Ascending aorta (tissue), 2 donors: ENCODE measurements around the gene BTN3A1. TPM values are rescaled to one million over a fixed set of nuclear protein-coding genes. Genes with fewer than 3 reads are reported as not detected.

Experiments used
- DNase-seq, 2 donors: peaks; one replicate each; pipeline ENCODE4 v3.0.0-alpha.2; 2019; ENCODE audit warnings: low spot score in 2 of 2
- H3K27ac ChIP-seq, 2 donors: fragments of 200-600 bp; sonication (generic); one replicate each; pipeline ENCODE4 v1.5.1; 2016 to 2017; ENCODE audit warnings: mild to moderate bottlenecking in 1 of 2
- H3K27me3 ChIP-seq: fragments of 200-600 bp; sonication (generic); one replicate; pipeline ENCODE4 v1.5.1; 2017
- H3K36me3 ChIP-seq, 2 donors: fragments of 200-600 bp; sonication (generic); one replicate each; pipeline ENCODE4 v1.5.1; 2016
- H3K4me1 ChIP-seq, 2 donors: fragments of 200-600 bp; sonication (generic); one replicate each; pipeline ENCODE4 v1.5.1; 2016 to 2017; ENCODE audit warnings: mild to moderate bottlenecking in 1 of 2
- H3K4me3 ChIP-seq, 2 donors: fragments of 200-600 bp; sonication (generic); one replicate each; pipeline ENCODE4 v1.5.1; 2016 to 2017; ENCODE audit warnings: mild to moderate bottlenecking in 1 of 2
- H3K9me3 ChIP-seq, 2 donors: fragments of 200-600 bp; sonication (generic); one replicate each; pipeline ENCODE4 v1.5.1; 2016
- intact Hi-C: fragments of 100-400 bp; cut with DNase I; formaldehyde crosslinking; loops from one replicate; pipeline ENCODE4 v1.15.1; 2023
- total RNA-seq: library from RNA; depleted of rRNA; stranded (reverse); fragments of >200 nt; gene quantifications from one replicate; pipeline ENCODE4 v1.1.0, GENCODE V29; 2016
- TF ChIP-seq, protein P1 (sequence below), 3 experiments: fragments of 200-600 bp in 2 of 3; fragments of 450-650 bp in 1 of 3; sonication (generic) in 2 of 3; IDR thresholded peaks; one replicate each; pipeline ENCODE4 v1.5.1; 2016 to 2019; ENCODE audit warnings: antibody characterized with exemption in 3 of 3, mild to moderate bottlenecking in 1 of 3, moderate library complexity in 1 of 3

BTN3A1 gene
- total RNA-seq, 1 donor from 2014 or later = 7.7 TPM

DNA sequence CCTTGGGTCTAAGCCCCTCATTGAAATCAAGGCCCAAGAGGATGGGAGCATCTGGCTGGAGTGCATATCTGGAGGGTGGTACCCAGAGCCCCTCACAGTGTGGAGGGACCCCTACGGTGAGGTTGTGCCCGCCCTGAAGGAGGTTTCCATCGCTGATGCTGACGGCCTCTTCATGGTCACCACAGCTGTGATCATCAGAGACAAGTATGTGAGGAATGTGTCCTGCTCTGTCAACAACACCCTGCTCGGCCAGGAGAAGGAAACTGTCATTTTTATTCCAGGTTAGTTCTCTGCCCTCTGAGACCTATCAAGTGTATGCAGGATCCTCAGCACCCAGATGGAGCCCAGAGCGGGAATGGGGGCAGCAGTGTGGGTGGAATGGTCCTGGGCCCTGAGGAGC, 14.1 kb upstream of the BTN3A1 start:
- H3K4me3 ChIP-seq = no peak overlapping the region
- H3K36me3 ChIP-seq = peaks cover 15 to 29% of the 10 kb centered on the region in 2 donors
- TF ChIP-seq, protein P1, sequence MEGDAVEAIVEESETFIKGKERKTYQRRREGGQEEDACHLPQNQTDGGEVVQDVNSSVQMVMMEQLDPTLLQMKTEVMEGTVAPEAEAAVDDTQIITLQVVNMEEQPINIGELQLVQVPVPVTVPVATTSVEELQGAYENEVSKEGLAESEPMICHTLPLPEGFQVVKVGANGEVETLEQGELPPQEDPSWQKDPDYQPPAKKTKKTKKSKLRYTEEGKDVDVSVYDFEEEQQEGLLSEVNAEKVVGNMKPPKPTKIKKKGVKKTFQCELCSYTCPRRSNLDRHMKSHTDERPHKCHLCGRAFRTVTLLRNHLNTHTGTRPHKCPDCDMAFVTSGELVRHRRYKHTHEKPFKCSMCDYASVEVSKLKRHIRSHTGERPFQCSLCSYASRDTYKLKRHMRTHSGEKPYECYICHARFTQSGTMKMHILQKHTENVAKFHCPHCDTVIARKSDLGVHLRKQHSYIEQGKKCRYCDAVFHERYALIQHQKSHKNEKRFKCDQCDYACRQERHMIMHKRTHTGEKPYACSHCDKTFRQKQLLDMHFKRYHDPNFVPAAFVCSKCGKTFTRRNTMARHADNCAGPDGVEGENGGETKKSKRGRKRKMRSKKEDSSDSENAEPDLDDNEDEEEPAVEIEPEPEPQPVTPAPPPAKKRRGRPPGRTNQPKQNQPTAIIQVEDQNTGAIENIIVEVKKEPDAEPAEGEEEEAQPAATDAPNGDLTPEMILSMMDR (IDR thresholded peaks at IDR 0.05) = no peak
- peaks cover 0 to 2% of the 10 kb centered on the region in 2 donors for H3K4me1 ChIP-seq
- intact Hi-C loops = no loop called here
- H3K9me3 ChIP-seq = no peaks in the 10 kb centered on the region
- no peaks in the 10 kb centered on the region for H3K27me3 ChIP-seq
- DNase-seq = no peak
- H3K27ac ChIP-seq = no peak overlapping the region

DNA sequence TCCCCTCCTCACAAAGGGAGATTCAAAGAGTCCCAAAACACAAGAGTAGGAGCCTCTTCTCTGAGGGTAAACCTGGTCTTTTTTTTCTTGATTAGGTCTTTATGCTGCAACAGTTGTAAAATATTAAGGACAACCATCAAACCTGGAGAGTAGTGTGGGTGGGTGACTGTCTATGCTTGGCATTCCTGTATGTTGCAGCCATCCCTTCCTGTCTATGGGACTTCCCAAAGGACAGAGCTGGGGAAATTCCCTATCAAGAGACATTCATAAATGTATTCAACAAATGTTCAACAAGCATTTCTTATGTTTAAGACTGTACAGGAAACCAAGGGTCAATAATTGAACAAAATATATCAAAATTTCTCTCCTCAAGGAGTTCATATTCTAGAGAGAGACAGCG, 13.6 kb upstream of the BTN3A1 start:
- DNase-seq = no peak
- Histone ChIP-seq H3K36me3 (peaks cover 15 to 29% of the 10 kb centered on the region in 2 donors), H3K4me1 (peaks cover 0 to 2% of the 10 kb centered on the region in 2 donors), H3K27me3 (no peaks in the 10 kb centered on the region), H3K4me3 (no peak overlapping the region), H3K27ac (no peak overlapping the region), H3K9me3 (no peaks in the 10 kb centered on the region)
- intact Hi-C loops = no loop called here
- TF ChIP-seq, protein P1 (IDR thresholded peaks at IDR 0.05) = no peak

DNA sequence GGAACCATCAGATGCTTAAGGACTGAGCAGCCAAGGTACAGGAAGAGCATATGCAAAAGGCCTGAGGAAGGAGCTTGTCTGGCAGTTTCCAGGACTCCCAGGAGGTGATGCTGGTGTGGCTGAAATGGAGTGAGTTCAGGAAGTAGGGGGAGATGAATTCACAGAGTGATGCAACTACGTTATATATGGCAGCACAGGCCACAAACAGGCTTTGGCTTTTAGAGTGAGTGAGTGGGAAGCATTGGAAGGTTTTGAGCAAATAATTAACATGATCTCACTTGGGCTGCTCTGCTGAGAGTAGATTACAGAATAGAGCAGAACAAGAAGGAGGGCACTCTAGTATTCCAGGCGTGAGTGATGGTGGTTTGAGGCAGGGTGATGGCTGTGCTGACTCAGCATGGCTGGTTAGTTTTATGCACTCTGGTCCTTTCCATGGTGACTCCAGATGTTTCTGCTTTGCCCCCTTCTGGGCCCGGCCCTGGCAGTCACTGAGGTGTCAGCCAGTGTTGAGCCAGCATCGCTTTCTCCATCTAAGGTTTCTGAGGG, 12.7 kb upstream of the BTN3A1 start:
- intact Hi-C loops = no loop called here
- DNase-seq = no peak
- Histone ChIP-seq H3K27ac (no peak overlapping the region), H3K36me3 (peaks cover 15 to 29% of the 10 kb centered on the region in 2 donors), H3K4me1 (peaks cover 0 to 5% of the 10 kb centered on the region in 2 donors), H3K9me3 (no peaks in the 10 kb centered on the region), H3K4me3 (no peak overlapping the region), H3K27me3 (no peaks in the 10 kb centered on the region)
- TF ChIP-seq, protein P1 (IDR thresholded peaks at IDR 0.05) = no peak

DNA sequence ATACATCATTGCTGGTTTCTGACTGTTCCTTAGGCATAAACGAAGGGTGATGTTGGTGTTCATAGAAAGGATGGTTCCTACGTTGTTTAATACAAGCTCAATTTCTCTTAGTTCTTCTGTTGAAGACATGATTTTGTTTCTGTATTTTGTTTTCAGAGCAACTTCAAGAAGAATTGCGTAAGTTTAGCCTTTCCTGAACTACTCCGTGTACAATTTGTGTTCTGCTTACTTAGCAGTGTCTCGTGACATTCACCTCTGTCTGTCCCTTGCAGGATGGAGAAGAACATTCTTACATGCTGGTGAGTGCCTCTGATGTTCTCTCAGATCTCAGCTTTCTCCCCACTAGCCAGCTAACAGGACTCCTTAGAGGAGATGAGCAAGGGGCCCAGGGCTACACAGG, 11.5 kb upstream of the BTN3A1 start:
- Histone ChIP-seq H3K4me3 (no peak overlapping the region), H3K27ac (no peak overlapping the region), H3K36me3 (peaks cover 15 to 29% of the 10 kb centered on the region in 2 donors), H3K9me3 (no peaks in the 10 kb centered on the region), H3K4me1 (peaks cover 0 to 5% of the 10 kb centered on the region in 2 donors), H3K27me3 (no peaks in the 10 kb centered on the region)
- intact Hi-C loops = no loop called here
- TF ChIP-seq, protein P1 (IDR thresholded peaks at IDR 0.05) = no peak
- DNase-seq = no peak

DNA sequence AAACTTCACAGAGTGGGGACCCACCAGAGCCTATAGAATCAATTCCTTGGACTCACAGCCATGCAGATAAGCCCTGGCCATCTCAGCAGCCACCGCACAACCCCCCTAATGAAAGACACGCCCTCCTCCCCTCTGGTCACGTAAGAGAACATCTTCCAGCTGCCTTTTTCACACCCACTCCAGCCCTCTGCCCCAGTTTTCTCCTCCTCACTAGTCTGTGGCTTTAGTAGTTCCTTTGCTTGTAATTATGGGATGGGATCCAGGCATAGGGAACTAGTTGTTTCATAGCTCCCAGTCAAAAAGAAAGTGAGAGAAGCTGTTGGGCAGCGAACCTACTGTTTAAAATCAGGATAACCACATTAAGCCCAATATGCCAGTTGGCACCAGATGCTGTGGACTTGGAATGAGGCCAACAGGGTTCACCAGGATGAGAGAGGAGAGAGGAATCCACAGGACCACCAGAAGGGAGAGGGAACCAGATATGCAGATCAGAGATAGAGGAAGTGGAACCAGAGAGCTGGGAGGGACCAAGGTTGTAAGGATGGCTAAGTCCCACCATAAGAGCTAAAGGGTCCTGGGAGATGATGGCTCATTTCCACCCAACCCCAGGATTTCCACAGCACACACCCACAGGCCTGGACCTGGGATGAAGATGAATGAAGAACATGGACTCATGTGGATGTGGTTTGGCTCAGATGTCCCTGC, 9.0 kb upstream of the BTN3A1 start:
- no peak for DNase-seq
- TF ChIP-seq, protein P1 (IDR thresholded peaks at IDR 0.05) = no peak
- no peaks in the 10 kb centered on the region for H3K27me3 ChIP-seq
- no peak overlapping the region for H3K4me3 ChIP-seq
- peaks cover 0 to 5% of the 10 kb centered on the region in 2 donors for H3K4me1 ChIP-seq
- H3K9me3 ChIP-seq = no peaks in the 10 kb centered on the region
- intact Hi-C loops = no loop called here
- peaks cover 15 to 29% of the 10 kb centered on the region in 2 donors for H3K36me3 ChIP-seq
- no peak overlapping the region for H3K27ac ChIP-seq
